C4-2B (cell line): Measurements from ENCODE around the gene ELMO1.

Source experiments
- ZFX ChIP-seq: fragments of 450-650 bp; IDR thresholded peaks from 2 replicates; pipeline ENCODE4 v1.6.1; 2017
- TF ChIP-seq, protein P1 (sequence below): fragments of 450-650 bp; conservative IDR thresholded peaks from 2 replicates; pipeline ENCODE4 v1.5.1; 2017; ENCODE audit warnings: mild to moderate bottlenecking

DNA sequence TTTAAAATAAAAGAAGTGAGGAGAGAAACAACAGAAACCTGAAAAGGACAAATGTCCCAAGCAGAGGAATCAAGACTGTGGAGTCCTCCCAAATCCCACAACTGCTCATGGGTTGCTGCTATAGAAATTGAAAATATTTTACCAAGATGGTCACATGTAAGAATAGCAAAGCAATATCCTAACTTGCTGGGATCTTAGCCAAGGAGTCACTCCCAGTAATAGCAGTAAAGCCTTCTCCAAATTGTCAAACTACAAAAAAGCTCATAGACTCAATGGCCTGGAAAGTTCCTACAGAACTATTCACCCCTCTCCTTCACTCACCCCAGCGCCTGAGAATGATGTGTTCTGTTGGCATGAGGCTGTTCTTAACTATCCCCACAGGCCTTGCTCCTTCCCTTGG, 186.5 kb downstream of the ELMO1 start:
- TF ChIP-seq, protein P1, sequence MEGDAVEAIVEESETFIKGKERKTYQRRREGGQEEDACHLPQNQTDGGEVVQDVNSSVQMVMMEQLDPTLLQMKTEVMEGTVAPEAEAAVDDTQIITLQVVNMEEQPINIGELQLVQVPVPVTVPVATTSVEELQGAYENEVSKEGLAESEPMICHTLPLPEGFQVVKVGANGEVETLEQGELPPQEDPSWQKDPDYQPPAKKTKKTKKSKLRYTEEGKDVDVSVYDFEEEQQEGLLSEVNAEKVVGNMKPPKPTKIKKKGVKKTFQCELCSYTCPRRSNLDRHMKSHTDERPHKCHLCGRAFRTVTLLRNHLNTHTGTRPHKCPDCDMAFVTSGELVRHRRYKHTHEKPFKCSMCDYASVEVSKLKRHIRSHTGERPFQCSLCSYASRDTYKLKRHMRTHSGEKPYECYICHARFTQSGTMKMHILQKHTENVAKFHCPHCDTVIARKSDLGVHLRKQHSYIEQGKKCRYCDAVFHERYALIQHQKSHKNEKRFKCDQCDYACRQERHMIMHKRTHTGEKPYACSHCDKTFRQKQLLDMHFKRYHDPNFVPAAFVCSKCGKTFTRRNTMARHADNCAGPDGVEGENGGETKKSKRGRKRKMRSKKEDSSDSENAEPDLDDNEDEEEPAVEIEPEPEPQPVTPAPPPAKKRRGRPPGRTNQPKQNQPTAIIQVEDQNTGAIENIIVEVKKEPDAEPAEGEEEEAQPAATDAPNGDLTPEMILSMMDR: no peak
- TF ChIP-seq ZFX: no peak
